Measurements from ENCODE around the gene SUMF2. TPM values are rescaled to one million over a fixed set of nuclear protein-coding genes. Genes with fewer than 3 reads are reported as not detected.
"Not testable (repeated sequence)": the region's sequence is repeated elsewhere in the genome, so short reads cannot be mapped to it uniquely, and the experiment has no call there.

Gene SUMF2
- total RNA-seq, 1 experiment from 2014 or later, result 109 TPM

DNA sequence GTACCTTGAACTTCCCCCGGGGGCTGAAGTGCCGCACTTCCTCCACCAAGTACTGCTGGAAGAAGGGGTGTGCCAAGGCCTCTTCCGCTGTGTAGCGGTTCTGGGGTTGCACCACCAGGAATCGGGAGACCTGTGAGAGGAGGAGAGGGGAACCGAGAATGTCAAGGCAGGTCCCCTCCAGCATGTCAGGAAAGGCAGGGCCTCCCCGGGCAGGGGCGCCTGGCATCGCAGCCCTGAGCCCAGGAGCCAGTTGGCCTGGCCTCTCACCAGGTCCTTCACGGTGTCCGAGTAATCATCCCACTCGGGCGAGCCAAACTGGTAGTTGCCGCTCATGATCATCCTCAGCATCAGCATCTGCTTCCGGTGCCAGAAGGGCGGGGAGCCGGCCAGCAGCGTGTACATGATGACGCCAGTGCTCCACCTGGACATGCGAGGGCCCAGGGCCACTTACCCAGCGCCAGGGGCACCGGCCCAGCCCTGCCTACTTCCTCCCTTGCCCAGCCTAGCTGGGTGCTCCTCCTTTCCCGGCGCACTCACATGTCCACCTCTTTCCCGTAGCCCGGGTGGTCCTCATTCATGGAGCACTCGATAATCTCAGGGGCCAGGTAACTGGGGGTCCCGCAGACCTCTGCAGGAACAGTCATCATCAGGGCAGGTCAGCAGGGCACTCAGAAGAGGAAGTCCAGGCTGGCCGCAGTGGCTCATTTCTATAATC is 17.7 kb downstream of the SUMF2 start:
- Histone ChIP-seq H3K27me3 (ENCODE audit: control insufficient read depth, insufficient read depth, low read length) (no peaks in the 10 kb centered on the region), H3K4me3 (ENCODE audit: insufficient read depth, low read depth, low read length) (no peak overlapping the region), H3K36me3 (replicated peaks; ENCODE audit: control insufficient read depth, insufficient read depth, low read length) (peaks cover 7% of the 10 kb centered on the region)
- DNase-seq, result no peak

DNA sequence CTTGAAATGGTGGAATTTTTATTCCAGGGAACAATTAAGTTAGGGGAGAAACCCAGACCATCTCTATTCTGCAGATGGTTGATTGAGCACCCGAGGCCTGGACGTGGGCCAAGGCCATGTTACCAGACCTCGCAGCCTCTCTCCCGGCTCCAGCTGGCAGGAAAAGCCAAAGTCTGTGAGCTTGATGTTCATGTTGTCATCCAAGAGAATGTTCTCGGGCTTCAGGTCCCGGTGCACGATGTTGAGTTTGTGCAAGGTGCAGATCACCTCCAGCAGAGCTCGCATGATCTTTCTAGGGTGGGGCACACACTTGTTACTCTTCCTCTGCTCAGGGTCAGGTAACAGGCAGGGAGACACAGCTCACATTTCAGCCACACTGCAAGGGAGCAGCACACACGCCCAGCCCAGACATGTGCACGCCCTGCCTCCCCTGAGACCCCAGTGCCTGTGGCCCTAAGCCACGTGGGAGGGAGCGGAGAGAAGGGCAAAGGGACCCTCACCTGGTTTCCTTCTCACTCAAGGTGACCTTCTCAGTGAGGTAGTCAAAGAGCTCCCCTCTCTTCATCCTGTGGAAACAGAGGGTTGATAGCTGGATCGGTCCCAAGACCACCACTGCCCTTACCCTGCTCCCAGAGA is 19.2 kb downstream of the SUMF2 start:
- Histone ChIP-seq H3K4me3 (ENCODE audit: insufficient read depth, low read depth, low read length) (no peak overlapping the region), H3K27me3 (ENCODE audit: control insufficient read depth, insufficient read depth, low read length) (no peaks in the 10 kb centered on the region), H3K36me3 (replicated peaks; ENCODE audit: control insufficient read depth, insufficient read depth, low read length) (peaks cover 4% of the 10 kb centered on the region)
- no peak for DNase-seq

DNA sequence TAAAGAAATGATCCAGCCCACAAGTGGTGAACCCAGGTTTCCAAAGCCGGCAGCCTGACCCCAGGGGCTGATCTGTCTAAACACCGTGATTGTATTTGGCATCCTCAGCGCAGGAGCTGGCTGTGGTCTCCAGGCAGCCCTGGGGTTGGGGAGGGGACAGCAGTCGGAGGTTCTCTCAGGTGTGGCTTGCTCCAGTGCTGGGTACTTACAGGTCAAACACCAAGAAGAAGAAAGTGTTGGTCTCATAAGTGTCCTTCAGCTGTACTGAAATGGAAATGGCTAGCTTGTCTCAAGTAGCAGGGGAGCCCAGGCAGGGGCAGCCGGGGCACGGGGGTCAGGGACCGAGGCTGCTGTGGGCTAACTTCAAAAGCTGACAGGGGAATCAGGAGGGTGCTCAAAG is 22.7 kb downstream of the SUMF2 start:
- no peak overlapping the region for H3K4me3 ChIP-seq (ENCODE audit: insufficient read depth, low read depth, low read length)
- no peaks in the 10 kb centered on the region for H3K27me3 ChIP-seq (ENCODE audit: control insufficient read depth, insufficient read depth, low read length)
- DNase-seq, result no peak
- H3K36me3 ChIP-seq (replicated peaks; ENCODE audit: control insufficient read depth, insufficient read depth, low read length), result no peaks in the 10 kb centered on the region

DNA sequence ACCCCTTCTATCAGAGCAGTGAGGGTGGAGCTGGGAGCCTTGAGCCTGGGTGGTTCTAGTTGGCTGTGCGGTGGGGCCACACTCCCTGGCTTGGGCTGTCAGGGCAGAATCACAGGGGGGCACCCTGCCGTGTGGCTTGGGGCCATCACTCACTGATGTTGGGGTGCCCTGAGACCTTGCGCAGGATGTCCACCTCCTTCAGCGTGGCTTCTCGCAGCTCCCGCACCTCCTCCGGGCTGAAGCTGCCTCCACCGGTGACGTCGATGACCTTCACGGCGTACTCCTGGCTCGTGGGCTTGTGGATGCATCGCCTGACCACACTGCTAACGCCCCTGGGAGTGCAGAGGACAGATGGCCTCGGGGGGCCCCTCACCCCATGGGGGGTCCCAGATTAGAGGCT is 23.4 kb downstream of the SUMF2 start:
- no peaks in the 10 kb centered on the region for H3K27me3 ChIP-seq (ENCODE audit: control insufficient read depth, insufficient read depth, low read length)
- H3K36me3 ChIP-seq (replicated peaks; ENCODE audit: control insufficient read depth, insufficient read depth, low read length), result no peaks in the 10 kb centered on the region
- peak; percentile 40 for DNase-seq
- no peak overlapping the region for H3K4me3 ChIP-seq (ENCODE audit: insufficient read depth, low read depth, low read length)

DNA sequence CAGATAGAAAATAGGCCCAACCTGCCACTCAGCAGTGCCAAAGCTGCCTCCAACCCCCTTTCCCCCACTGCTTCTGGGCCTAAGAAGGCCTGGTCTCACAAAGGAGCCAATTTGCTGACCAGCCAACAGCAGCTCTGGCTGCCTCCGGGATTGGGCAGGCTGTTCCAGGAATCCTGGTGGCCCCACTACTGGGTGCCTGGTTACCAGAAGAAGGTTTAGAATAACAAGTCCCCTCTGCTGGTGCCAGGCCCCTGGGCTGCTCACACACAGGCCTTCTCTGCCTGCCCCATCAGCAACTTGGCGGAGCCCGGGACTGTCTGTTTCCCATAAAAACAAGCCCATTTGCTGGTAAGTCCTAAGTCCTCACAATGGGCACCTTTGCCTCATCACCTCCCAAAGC is 27.5 kb downstream of the SUMF2 start:
- Histone ChIP-seq H3K36me3 (replicated peaks; ENCODE audit: control insufficient read depth, insufficient read depth, low read length) (no peaks in the 10 kb centered on the region), H3K27me3 (ENCODE audit: control insufficient read depth, insufficient read depth, low read length) (no peaks in the 10 kb centered on the region), H3K4me3 (ENCODE audit: insufficient read depth, low read depth, low read length) (no peak overlapping the region)
- DNase-seq, result no peak

DNA sequence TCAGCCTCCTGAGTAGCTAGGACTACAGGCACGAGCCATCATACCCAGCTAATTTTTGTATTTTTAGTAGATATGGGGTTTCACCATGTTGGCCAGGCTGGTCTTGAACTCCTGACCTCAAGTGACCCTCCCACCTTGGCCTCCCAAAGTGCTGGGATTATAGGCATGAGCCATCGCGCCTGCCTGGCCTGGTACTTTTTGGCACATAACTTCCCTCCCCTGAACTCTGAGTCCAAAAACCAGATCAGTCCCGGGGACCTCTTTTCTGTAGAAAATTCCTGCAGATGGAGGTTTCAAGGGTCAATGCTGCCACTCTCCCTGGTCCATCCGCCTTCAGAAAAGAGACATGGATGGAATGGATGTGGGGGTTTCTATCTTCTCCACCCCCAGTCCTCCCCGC is 28.3 kb downstream of the SUMF2 start:
- DNase-seq; H3K36me3 ChIP-seq (replicated peaks; ENCODE audit: control insufficient read depth, insufficient read depth, low read length); H3K27me3 ChIP-seq (ENCODE audit: control insufficient read depth, insufficient read depth, low read length); H3K4me3 ChIP-seq (ENCODE audit: insufficient read depth, low read depth, low read length): not testable (repeated sequence)

- DNase-seq, result peak; percentile 81
- Histone ChIP-seq H3K36me3 (replicated peaks; ENCODE audit: control insufficient read depth, insufficient read depth, low read length) (no peaks in the 10 kb centered on the region), H3K4me3 (ENCODE audit: insufficient read depth, low read depth, low read length) (no peak within 1 kb of the TSS), H3K27me3 (ENCODE audit: control insufficient read depth, insufficient read depth, low read length) (no peaks in the 10 kb centered on the region)
These were observed 28.9 kb downstream of the SUMF2 start, which contains the start of gene PHKG1 for GRCh38 chr7:56092789-56093531. TSS of gene PHKG1 (minus strand) at chr7:56092952. CDS start at chr7:56088941, 4,011 bp downstream.

- Histone ChIP-seq H3K27me3 (ENCODE audit: control insufficient read depth, insufficient read depth, low read length) (no peaks in the 10 kb centered on the region), H3K4me3 (ENCODE audit: insufficient read depth, low read depth, low read length) (no peak overlapping the region), H3K36me3 (replicated peaks; ENCODE audit: control insufficient read depth, insufficient read depth, low read length) (peaks cover 3% of the 10 kb centered on the region)
- no peak for DNase-seq
These were observed 33.6 kb downstream of the SUMF2 start for GRCh38 chr7:56097700-56098099.

DNA sequence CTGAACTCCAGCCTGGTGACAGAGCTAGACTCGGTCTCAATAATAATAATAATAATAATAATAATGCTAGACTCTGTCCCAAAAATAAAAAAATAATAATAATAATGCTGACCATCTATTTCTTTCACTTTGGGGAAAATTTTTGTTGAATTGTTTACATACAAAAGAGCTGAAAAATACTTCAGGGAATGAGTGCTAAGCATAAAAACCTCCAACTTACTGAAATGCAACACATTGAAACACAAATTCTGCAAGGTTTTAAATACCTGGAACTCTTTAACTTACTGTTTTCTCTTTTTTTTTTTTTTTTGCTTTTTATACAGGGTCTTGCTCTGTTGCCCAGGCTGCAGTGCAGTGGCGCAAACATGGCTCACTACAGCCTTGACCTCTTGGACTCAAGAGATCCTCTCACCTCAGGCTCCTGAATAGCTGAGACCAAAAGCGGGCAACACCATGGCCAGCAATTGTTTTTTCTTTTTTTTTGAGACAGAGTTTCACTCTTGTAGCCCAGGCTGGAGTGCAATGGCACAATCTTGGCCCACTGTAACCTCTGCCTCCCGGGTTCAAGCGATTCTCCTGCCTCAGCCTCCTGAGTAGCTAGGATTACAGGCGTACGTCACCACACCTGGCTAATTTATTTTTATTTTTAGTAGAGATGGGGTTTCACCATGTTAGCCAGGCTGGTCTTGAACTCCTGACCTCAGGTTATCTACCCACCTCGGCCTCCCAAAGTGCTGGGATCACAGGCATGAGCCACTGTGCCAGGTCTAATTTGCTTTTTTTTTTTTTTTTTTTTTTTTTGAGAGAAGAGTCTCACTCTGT is 34.3 kb downstream of the SUMF2 start:
- not testable (repeated sequence) for H3K36me3 ChIP-seq (replicated peaks; ENCODE audit: control insufficient read depth, insufficient read depth, low read length); DNase-seq; H3K27me3 ChIP-seq (ENCODE audit: control insufficient read depth, insufficient read depth, low read length); H3K4me3 ChIP-seq (ENCODE audit: insufficient read depth, low read depth, low read length)

- H3K36me3 ChIP-seq (replicated peaks; ENCODE audit: control insufficient read depth, insufficient read depth, low read length), result peaks cover 8% of the 10 kb centered on the region
- H3K4me3 ChIP-seq (ENCODE audit: insufficient read depth, low read depth, low read length), result no peak overlapping the region
- H3K27me3 ChIP-seq (ENCODE audit: control insufficient read depth, insufficient read depth, low read length), result no peaks in the 10 kb centered on the region
- no peak for DNase-seq
These were observed 35.6 kb downstream of the SUMF2 start for GRCh38 chr7:56099653-56100052.

DNA sequence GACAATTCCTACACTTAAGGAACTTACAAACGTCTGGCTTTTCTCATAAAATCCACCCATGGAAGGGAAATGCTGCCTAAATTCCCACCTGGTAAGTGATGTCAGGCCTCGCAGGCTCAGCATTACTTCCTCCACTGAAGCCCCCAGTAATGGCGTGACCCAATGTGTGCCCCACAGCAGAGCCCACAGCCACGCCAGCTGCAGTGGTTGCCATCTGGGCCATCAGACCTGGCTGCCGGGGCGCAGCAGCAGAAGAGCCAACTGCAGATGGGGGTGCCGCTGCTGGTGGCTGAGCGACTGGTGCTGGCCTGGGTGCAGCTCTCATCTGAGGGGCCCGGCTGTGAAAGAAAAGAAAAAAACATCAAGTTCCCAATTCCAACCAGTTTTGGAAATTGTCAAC is 40.1 kb downstream of the SUMF2 start:
- H3K27me3 ChIP-seq (ENCODE audit: control insufficient read depth, insufficient read depth, low read length); DNase-seq; H3K36me3 ChIP-seq (replicated peaks; ENCODE audit: control insufficient read depth, insufficient read depth, low read length); H3K4me3 ChIP-seq (ENCODE audit: insufficient read depth, low read depth, low read length): not testable (repeated sequence)

GRCh38 chr7:56105508-56105907 is 41.4 kb downstream of the SUMF2 start:
- H3K27me3 ChIP-seq (ENCODE audit: control insufficient read depth, insufficient read depth, low read length), result no peaks in the 10 kb centered on the region
- DNase-seq, result no peak
- H3K4me3 ChIP-seq (ENCODE audit: insufficient read depth, low read depth, low read length), result peak overlapping the region; percentile 69
- H3K36me3 ChIP-seq (replicated peaks; ENCODE audit: control insufficient read depth, insufficient read depth, low read length), result peaks cover 8% of the 10 kb centered on the region

- H3K27me3 ChIP-seq (ENCODE audit: control insufficient read depth, insufficient read depth, low read length), result no peaks in the 10 kb centered on the region
- peak within 1 kb of the TSS; percentile 69 for H3K4me3 ChIP-seq (ENCODE audit: insufficient read depth, low read depth, low read length)
- peaks cover 5% of the 10 kb centered on the region for H3K36me3 ChIP-seq (replicated peaks; ENCODE audit: control insufficient read depth, insufficient read depth, low read length)
- peak; percentile 93 for DNase-seq
These were observed 42.3 kb downstream of the SUMF2 start, which contains the start of gene CHCHD2 for GRCh38 chr7:56106108-56107073. TSS of gene CHCHD2 (minus strand) at chr7:56106476. CDS start at chr7:56106413, 63 bp downstream.
